LNCAP (cell line): ENCODE data around the gene LHFPL2.

Experiments used
- TF ChIP-seq, protein P1 (sequence below): fragments of 450-650 bp; IDR thresholded peaks from 2 replicates; pipeline ENCODE4 v1.5.1; 2017; ENCODE audit warnings: mild to moderate bottlenecking

Gene LHFPL2

DNA sequence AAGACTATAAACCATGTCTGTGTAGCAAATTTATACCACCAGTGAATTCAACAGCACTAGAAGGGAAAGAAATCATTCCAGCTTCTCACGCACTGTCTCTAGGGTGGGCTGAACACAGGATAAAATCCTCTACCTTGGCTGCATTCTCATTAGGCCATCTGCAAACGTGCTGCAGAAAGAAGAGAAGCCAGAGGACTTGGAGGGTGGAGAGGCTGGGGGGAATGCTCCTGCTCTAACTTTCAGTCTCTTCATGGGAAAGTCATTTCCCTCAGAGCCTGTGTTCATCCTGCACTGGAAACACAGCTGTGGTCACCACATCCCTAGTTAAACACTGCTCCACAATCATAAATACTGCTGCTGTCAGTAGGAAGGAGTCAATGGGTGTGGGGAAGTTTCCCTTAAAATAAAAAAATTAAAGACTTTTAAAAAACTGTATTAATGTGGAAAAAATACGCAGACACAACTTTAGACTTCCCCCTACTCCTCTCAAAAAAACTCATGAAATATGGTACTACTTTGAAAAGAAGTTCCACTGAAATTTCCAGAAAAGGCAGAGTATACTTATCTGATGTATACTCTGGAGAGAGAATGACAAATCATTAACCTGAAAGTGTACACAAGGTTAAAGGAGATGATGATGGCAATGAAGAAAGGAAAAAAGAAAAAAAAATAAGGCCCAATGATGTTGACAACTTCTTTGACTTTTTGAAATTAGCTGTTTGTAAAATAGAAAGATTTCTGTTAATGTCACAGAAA, 46.8 kb downstream of the LHFPL2 start:
- TF ChIP-seq, protein P1, sequence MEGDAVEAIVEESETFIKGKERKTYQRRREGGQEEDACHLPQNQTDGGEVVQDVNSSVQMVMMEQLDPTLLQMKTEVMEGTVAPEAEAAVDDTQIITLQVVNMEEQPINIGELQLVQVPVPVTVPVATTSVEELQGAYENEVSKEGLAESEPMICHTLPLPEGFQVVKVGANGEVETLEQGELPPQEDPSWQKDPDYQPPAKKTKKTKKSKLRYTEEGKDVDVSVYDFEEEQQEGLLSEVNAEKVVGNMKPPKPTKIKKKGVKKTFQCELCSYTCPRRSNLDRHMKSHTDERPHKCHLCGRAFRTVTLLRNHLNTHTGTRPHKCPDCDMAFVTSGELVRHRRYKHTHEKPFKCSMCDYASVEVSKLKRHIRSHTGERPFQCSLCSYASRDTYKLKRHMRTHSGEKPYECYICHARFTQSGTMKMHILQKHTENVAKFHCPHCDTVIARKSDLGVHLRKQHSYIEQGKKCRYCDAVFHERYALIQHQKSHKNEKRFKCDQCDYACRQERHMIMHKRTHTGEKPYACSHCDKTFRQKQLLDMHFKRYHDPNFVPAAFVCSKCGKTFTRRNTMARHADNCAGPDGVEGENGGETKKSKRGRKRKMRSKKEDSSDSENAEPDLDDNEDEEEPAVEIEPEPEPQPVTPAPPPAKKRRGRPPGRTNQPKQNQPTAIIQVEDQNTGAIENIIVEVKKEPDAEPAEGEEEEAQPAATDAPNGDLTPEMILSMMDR: no peak

DNA sequence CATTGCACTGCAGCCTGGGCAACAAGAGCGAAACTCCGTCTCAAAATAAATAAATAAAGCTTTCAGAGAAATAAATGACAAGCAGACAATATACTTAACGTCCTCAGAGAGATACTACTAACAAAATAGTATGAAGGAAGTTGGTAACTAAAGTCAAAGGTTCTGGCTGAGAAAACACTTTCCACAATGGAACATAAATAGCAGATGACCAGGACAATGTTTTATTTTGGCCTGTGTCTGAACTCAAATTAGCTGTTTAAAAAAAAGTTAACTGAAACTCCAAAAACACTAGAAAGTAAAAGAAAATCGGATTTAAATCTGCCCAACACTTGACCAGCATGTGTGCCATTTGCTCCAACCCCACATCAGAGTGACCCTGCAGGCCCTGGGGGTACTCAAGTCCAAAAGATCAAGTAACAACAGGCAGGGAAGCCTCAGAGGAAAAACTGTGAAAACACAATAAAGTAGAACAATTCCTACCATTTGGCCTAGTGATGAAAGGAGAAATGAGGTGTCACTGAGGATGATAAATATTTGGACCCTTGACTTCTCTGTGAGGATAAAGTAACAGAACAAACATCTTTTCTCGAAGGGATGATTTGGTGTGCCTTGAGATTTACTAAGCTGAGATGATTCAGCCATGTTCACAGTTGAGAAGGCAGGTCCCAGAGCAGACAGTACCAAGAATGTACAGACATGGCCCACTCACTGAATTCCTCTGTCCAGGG, 47.7 kb downstream of the LHFPL2 start:
- TF ChIP-seq, protein P1: no peak

DNA sequence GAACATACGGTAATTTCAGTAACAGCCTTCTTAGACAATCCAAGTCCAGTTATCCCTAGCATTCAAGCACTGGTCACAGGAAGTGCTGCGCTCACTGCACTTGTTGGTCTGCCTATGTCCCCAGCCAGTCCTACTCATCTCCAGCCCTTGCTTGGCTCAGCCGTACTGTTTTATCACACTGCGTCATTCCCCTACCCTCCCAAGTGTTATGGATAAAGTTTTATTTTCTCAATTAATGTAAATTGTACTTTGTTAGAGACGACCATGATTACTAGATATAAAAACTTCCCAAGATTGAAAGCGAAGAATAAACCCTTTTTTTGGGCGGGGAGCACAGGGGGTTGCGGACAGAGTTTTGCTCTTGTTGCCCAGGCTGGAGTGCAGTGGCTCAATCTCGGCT, 49.6 kb downstream of the LHFPL2 start:
- TF ChIP-seq, protein P1: no peak

DNA sequence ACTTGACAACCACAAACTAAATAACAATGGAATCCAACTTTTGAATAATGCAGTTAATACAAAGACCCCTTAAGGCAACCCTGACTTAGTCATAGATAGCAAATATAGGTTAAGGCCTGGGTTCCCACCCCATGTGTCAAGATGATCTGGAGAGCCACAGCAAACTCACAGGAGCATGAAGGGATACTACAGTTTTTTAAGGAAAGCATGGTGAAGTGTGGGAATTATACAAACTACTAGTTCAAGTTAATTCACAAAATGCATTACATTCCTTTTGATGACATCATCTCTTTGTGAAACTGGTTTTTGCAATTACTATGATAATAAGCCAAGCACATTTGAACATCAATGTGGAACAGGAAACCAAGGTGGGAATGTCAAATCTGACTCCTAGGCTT, 50.6 kb downstream of the LHFPL2 start:
- TF ChIP-seq, protein P1: no peak

DNA sequence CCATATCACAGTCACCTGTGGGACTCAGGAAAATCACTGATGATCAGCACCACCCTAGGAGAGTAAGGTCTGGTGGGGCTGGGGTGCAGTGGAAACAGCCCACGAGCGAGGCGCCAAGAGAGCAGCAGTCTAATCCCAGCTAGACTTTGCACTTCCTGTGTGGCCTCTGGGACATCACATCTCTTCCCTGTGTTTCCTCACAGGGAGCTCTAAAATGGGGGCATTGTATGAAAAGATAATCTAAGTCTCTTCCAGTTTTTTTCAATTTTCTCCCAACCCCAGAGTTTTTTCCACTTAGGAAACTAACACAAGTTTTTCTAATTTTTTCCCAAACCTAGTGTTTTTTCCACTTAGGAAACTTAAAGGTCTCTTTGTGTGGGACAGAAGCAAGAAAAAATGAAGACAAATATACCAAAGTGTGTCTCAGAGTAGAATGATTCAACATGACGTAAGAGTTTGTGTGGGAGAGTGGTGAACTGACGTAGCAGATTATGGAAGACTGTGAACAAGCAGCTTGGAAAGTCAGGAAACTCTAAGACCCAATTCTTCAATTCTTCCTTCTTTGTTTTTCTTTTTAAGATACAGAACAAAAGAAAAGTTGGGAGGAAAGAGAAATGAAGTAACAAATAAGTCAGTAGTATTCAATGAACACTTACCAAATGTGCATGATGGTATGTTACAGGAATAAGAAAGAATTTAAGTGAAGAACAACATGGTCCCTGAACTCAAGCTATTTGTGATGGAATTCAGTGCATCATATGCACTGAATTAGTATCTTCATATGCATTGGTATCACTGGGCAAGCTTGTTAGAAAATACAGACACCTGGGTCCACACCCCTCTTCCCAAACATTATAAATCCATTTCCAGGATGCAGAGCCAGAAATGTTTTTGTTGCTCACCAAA, 51.3 kb downstream of the LHFPL2 start:
- TF ChIP-seq, protein P1: no peak

DNA sequence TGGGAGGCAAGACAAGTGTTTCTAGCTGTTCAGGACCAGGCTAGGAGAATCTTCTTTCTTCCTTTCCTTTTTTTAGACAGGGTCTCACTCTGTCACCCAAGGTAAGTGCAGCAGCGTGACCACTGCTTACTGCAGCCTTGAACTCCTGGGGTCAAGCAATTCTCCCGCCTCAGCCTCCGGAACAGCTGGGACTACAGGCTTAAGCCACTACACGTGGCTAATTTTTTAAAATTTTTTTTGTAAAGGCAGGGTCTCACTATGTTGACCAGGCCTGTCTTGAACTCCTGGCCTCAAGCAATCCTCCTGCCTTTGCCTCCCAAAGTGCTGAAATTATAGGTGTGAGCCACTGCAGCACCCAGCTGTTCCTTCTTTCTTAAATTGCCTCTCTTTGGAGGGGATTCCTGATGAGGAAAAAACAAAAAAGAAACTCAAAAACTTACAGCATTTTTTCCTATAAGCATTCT, 53.1 kb downstream of the LHFPL2 start:
- TF ChIP-seq, protein P1: no peak
